Peyer's patch (tissue), 4 donors: ENCODE results near the gene NSUN6. TPM values are rescaled to one million over a fixed set of nuclear protein-coding genes. Genes with fewer than 3 reads are reported as not detected.
"Not testable (repeated sequence)": the region's sequence is repeated elsewhere in the genome, so short reads cannot be mapped to it uniquely, and the experiment has no call there.

Experiments used
- DNase-seq, 3 donors: peaks; one replicate each; pipeline ENCODE4 v3.0.0-alpha.2; 2017 to 2019
- H3K27ac ChIP-seq, 4 donors: fragments of 200-600 bp; sonication (generic); one replicate each; pipeline ENCODE4 v1.5.1; 2016 to 2019
- H3K27me3 ChIP-seq, 2 donors: fragments of 200-600 bp; sonication (generic); one replicate each; pipeline ENCODE4 v1.5.1; 2019
- H3K36me3 ChIP-seq, 3 donors: fragments of 200-600 bp; sonication (generic); one replicate each; pipeline ENCODE4 v1.5.1; 2016 to 2019
- H3K4me1 ChIP-seq, 4 donors: fragments of 200-600 bp; sonication (generic); one replicate each; pipeline ENCODE4 v1.5.1; 2016 to 2019
- H3K4me3 ChIP-seq, 4 donors: fragments of 200-600 bp; sonication (generic); 1 replicate in 3 of 4; 2 replicates in 1 of 4; pipeline ENCODE4 v1.5.1; 2016 to 2019; ENCODE audit warnings: mild to moderate bottlenecking in 1 of 4
- H3K9me3 ChIP-seq, 4 donors: fragments of 200-600 bp; sonication (generic); one replicate each; pipeline ENCODE4 v1.5.1; 2016 to 2019; ENCODE audit warnings: mild to moderate bottlenecking in 1 of 4
- CTCF ChIP-seq, 6 experiments: fragments of 450-650 bp in 4 of 6; fragments of 200-600 bp in 2 of 6; sonication (generic) in 1 of 6; IDR thresholded peaks; one replicate each; pipeline ENCODE4 v1.5.1; 2017 to 2019; ENCODE audit warnings: antibody characterized with exemption in 6 of 6, mild to moderate bottlenecking in 3 of 6, moderate library complexity in 1 of 6
- POLR2A ChIP-seq, 2 donors: fragments of 450-650 bp; IDR thresholded peaks; one replicate each; pipeline ENCODE4 v1.5.1; 2017; ENCODE audit warnings: antibody characterized with exemption in 2 of 2, mild to moderate bottlenecking in 2 of 2, moderate library complexity in 2 of 2
- total RNA-seq, 4 donors: library from RNA; depleted of rRNA; stranded (reverse); fragments of >200 nt; gene quantifications; one replicate each; pipeline ENCODE4 v1.1.0, GENCODE V29; 2016

Gene NSUN6
- total RNA-seq, 4 donors from 2014 or later: 14.9 to 27.2 (median 22.3) TPM

- Histone ChIP-seq H3K4me3 (no peak overlapping the region), H3K4me1 (no peaks in the 10 kb centered on the region), H3K36me3 (no peaks in the 10 kb centered on the region), H3K9me3 (no peaks in the 10 kb centered on the region), H3K27ac (no peak overlapping the region), H3K27me3 (no peaks in the 10 kb centered on the region)
- no peak for TF ChIP-seq CTCF (IDR thresholded peaks at IDR 0.05)
- no peak for TF ChIP-seq POLR2A (IDR thresholded peaks at IDR 0.05)
- no peak for DNase-seq
Measured at GRCh38 chr10:18571076-18571475, 80.3 kb downstream of the NSUN6 start.

GRCh38 chr10:18570386-18570785, 81.0 kb downstream of the NSUN6 start:
- not testable (repeated sequence) for H3K4me1 ChIP-seq, H3K27me3 ChIP-seq, H3K36me3 ChIP-seq, H3K9me3 ChIP-seq, H3K27ac ChIP-seq, DNase-seq, H3K4me3 ChIP-seq

GRCh38 chr10:18567343-18567856, 84.0 kb downstream of the NSUN6 start:
- TF ChIP-seq CTCF (IDR thresholded peaks at IDR 0.05) (no peak), POLR2A (IDR thresholded peaks at IDR 0.05) (no peak)
- Histone ChIP-seq H3K36me3 (no peaks in the 10 kb centered on the region), H3K4me3 (no peak overlapping the region), H3K4me1 (no peaks in the 10 kb centered on the region), H3K27ac (no peak overlapping the region), H3K9me3 (no peaks in the 10 kb centered on the region), H3K27me3 (no peaks in the 10 kb centered on the region)
- DNase-seq: no peak

GRCh38 chr10:18566177-18566576, 85.2 kb downstream of the NSUN6 start:
- Histone ChIP-seq H3K36me3 (no peaks in the 10 kb centered on the region), H3K27ac (no peak overlapping the region), H3K4me1 (no peaks in the 10 kb centered on the region), H3K9me3 (no peaks in the 10 kb centered on the region), H3K27me3 (no peaks in the 10 kb centered on the region), H3K4me3 (no peak overlapping the region)
- DNase-seq: no peak
- TF ChIP-seq POLR2A (IDR thresholded peaks at IDR 0.05) (no peak), CTCF (IDR thresholded peaks at IDR 0.05) (no peak)

- Histone ChIP-seq H3K27ac (no peak overlapping the region), H3K4me3 (no peak overlapping the region), H3K9me3 (no peaks in the 10 kb centered on the region), H3K4me1 (no peaks in the 10 kb centered on the region), H3K27me3 (no peaks in the 10 kb centered on the region), H3K36me3 (peaks cover 0 to 4% (median 0%) of the 10 kb centered on the region in 3 donors)
- TF ChIP-seq CTCF (IDR thresholded peaks at IDR 0.05) (no peak), POLR2A (IDR thresholded peaks at IDR 0.05) (no peak)
- no peak for DNase-seq
Measured at GRCh38 chr10:18565006-18565405, 86.4 kb downstream of the NSUN6 start.

- Histone ChIP-seq H3K36me3 (peaks cover 0 to 17% (median 0%) of the 10 kb centered on the region in 3 donors), H3K27me3 (no peaks in the 10 kb centered on the region), H3K4me1 (no peaks in the 10 kb centered on the region), H3K27ac (no peak overlapping the region), H3K9me3 (peaks cover 0 to 8% (median 0%) of the 10 kb centered on the region in 4 donors), H3K4me3 (no peak overlapping the region)
- no peak for DNase-seq
- TF ChIP-seq POLR2A (IDR thresholded peaks at IDR 0.05) (no peak), CTCF (IDR thresholded peaks at IDR 0.05) (no peak)
Measured at GRCh38 chr10:18563003-18563726, 88.2 kb downstream of the NSUN6 start.
